HL-60 (cell line): ENCODE results near the gene CLDN6.

Source experiments
- DNase-seq, 2 experiments: peaks; one replicate each; pipeline ENCODE4 v3.0.0-alpha.2; 2010 to 2020; ENCODE audit warnings: low read depth in 1 of 2, low spot score in 1 of 2
- H3K27ac ChIP-seq: fragments of 250-450 bp; sonication (Bioruptor Pico); replicated peaks from 2 replicates; pipeline ENCODE4 v1.5.1; 2020; ENCODE audit warnings: mild to moderate bottlenecking, moderate library complexity
- H3K27me3 ChIP-seq: fragments of 250-450 bp; sonication (Bioruptor Pico); 2 replicates; pipeline ENCODE4 v1.5.1; 2021; ENCODE audit warnings: mild to moderate bottlenecking, moderate library complexity; ENCODE audit not compliant: insufficient read depth, poor library complexity, severe bottlenecking
- H3K4me3 ChIP-seq: replicated peaks from 2 replicates; pipeline ENCODE4 v1.5.1; 2011; ENCODE audit warnings: mild to moderate bottlenecking, control low read depth, low read length; ENCODE audit not compliant: insufficient read depth
- CTCF ChIP-seq: IDR thresholded peaks from one replicate; pipeline ENCODE4 v1.5.1; 2011; ENCODE audit warnings: low read length, control low read depth, inconsistent platforms; ENCODE audit not compliant: insufficient read depth
- GABPA ChIP-seq: IDR thresholded peaks from 2 replicates; pipeline ENCODE4 v1.6.1; 2012; ENCODE audit warnings: low read depth
- POLR2AphosphoS5 ChIP-seq: IDR thresholded peaks from 2 replicates; pipeline ENCODE4 v1.6.1; 2012; ENCODE audit warnings: low read depth
- REST ChIP-seq: IDR thresholded peaks from 2 replicates; pipeline ENCODE4 v1.6.1; 2012; ENCODE audit warnings: low read depth; ENCODE audit not compliant: insufficient replicate concordance
- SPI1 ChIP-seq: IDR thresholded peaks from 2 replicates; pipeline ENCODE4 v1.6.1; 2012; ENCODE audit warnings: low read depth, mild to moderate bottlenecking, borderline replicate concordance

CLDN6 gene

GRCh38 chr16:2971134-2971984 is 46.6 kb downstream of the CLDN6 start:
- H3K4me3 ChIP-seq: no peak overlapping the region
- no peak for DNase-seq
- H3K27ac ChIP-seq: no peak overlapping the region
- TF ChIP-seq REST (no peak), POLR2AphosphoS5 (peak; percentile 62)
- no peaks in the 10 kb centered on the region for H3K27me3 ChIP-seq

GRCh38 chr16:2970563-2970962 is 47.4 kb downstream of the CLDN6 start:
- Histone ChIP-seq H3K4me3 (peak overlapping the region; percentile 87), H3K27me3 (no peaks in the 10 kb centered on the region), H3K27ac (peak overlapping the region; percentile 91)
- DNase-seq: no peak
- TF ChIP-seq REST (no peak), SPI1 (no peak)

DNA sequence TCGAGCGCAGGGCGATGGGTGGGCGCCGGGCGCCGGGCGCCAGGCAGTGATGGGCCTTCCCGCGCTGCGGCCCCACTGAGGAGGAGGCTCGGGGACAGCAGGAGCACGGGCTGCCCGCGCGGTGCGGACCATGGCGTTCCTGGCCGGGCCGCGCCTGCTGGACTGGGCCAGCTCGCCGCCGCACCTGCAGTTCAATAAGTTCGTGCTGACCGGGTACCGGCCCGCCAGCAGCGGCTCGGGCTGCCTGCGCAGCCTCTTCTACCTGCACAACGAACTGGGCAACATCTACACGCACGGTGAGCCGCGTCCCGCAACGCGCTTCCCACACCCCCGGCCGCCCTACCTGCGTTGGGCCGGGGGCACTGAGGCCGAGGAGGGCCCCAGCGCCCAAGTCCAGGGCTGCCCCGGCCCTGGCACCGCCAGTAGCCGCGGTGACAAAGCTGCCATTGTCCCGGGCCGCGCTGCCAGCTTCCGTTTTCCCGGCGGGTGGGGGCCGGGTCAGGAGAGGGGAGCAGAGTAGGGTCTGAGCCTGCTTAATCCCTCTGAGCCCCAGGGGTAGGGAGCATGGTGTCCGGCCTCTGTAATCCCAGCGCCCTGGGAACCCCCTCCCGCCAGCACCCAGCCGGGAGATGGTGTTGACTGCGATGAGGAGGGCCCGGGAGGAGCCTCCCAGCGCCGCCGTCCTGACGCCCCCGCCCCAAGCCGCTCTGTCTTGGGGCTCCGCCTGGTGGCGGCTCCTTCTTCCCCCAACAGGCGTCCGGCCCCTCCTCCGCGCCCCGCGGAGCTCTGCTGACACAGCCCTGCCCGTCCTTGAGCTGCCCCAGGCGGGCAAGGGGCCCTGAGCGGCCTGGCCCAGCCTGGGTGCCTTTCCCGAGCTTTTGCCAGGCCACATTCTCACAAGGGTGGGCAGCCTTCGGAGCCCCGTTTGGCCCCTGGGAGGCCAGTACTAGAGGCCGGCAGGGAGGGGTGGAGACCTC is 48.1 kb downstream of the CLDN6 start:
- TF ChIP-seq CTCF (peak; percentile 26), GABPA (0 out of 2 replicates have a peak, but pooled peaks have one; percentile 24), SPI1 (no peak), POLR2AphosphoS5 (peak; percentile 40; the same call in 1 of the 2 replicates), REST (no peak)
- Histone ChIP-seq H3K27me3 (no peaks in the 10 kb centered on the region), H3K27ac (peak overlapping the region; percentile 91), H3K4me3 (peak overlapping the region; percentile 87)
- DNase-seq: peak in 1 of 2 experiments; percentile 88
